NOMO-1 treated with dmso at 0.1 percent for 144 hours (cell line): ENCODE measurements around the gene ANXA6.

Source experiments
- DNase-seq: peaks from one replicate; lab custom pipeline; 2025; ENCODE audit not compliant: unreplicated experiment; lab: John Stamatoyannopoulos, UW

The ANXA6 gene

DNA sequence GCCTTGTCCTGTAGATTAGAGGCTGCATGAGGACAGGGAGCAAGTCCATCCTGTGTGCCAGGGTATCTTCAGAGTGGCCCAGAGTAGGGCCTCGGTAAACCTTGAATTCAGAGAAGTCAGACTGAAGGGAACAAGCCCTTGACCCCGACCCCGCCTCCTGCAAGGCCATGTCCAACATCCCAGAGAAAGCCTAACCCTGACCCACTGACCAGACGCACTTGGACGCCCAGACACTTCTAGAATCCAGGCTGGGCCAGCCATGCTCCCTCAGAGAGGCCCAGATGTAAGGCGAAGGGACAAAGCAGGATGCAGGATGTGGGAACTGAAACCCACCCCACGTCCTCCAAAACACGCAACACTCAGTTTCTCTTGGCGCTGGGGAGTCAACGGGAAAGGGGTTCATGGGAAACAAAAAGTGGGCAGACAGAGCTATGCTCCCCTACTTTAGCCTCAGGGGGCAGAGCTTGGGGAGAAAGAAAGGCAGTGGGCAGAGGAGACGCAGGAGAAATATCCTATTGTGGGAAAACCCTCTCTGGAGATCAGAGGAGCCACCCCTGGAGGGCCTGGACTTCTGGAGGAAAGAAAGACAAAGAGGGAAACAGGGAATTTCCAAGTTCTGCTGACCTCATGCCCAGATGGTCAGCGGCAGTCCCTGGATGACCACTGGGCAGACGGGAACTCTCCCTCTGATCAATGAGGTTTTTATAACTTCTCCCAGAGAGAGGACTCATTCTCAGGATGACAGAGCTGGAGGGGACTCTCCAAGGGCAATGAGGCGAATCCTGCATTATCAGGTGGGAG lies 89.7 kb downstream of the ANXA6 start:
- DNase-seq, result no peak

DNA sequence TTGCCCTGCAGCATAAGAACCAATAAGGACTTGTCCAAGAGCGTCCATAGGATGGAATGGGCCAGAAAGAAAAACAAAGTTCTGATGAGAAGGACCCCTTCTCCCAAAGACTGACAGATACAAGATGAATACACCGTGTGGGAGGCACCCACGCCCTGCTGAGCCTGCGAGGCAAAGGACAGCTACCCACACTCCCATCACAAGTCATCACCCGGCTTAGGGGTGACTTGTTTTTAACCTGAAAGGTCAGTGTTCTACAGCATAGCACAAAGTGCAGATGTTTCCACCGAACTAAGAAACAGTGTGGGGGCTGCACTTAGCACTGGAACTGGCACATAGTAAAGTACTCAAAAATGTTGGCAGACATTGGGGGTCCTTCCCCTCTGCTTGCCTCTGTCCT lies 90.7 kb downstream of the ANXA6 start:
- no peak for DNase-seq

DNA sequence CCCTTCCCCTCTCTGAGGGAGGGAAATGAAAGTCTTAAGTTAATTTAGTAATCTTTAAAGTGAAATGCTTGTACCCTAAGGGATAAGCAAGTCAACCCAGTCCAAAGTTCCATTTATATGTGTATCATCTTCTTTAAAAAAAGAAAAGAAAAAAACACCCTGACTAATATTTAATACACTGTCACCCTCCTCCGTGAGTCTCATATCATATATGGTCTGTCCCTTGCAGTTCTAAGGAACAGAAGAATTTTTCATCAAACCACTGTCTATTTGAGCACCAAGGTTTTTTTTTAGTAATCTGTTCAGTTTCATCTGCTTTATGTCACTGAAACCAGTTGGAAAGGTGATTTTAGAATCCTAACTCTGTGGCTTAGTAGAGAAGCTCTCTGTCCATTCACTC lies 92.0 kb downstream of the ANXA6 start:
- no peak for DNase-seq

DNA sequence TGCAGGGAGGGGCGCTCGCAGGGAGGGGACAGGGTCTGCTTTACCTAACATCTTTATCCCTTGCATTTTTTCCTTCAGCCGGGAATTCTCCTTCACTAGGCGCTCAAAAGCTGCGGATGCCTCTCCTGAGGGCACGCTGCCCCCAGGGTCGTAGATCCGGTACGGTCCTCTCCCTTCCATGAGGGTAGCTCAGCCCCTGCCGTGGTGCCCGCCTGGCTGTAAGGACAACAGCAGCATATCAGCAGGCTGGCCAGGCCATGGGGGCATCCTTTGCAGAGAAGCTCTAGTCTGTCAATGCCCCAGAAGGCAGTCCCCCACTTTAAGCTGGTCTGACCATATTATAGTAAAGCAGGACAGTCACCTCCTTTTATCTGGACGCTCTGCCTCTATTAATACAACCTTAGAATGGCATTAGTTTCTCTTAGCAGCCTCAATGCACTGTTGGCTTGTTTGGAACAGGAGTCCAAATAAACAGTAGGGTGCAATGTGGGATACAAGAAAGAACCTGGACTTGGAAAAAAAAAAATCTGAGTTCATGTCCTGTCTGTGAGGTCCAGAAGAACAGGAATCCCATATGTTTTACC lies 92.6 kb downstream of the ANXA6 start:
- DNase-seq, result no peak

DNA sequence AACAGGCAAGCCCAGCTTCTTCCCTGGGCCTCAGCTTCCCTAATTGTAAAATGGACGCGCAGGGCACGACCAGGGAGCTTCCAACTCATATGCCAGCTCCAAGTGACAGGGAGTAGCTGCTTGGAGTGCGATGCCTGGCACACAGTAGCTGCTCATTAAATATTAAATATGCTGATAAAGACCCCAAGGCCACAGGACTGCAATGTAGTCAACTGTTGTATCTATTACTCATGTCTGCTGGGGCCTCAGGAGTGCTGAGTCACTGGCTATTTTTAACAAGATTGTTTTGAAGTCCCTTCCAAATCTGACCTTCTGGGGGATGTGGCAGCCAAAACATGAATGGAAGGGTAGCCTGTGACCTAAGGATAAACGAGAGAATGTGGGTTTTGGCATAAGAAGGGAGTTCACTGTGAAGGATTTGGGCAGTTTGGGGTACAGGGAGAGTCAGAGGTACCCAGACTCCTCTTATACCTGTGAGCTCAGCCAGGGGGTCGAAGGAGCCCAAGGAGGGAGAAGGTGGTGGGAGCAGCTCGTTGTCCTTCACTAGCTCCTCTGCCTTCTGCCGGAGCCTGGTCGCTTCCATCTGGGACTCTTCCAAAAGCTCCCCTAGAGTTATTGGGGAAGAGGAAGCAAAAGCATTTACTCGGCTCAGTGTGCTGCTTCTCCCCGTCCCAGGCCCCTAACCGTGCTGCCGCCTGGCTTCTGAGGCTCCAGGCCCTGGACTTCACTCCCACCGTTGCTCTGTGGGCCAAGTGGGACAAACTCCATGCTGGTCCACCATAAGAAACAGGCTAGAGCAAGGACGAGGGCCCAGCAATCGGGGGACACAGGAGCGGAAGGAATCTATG lies 94.2 kb downstream of the ANXA6 start:
- peak; percentile 46 for DNase-seq

DNA sequence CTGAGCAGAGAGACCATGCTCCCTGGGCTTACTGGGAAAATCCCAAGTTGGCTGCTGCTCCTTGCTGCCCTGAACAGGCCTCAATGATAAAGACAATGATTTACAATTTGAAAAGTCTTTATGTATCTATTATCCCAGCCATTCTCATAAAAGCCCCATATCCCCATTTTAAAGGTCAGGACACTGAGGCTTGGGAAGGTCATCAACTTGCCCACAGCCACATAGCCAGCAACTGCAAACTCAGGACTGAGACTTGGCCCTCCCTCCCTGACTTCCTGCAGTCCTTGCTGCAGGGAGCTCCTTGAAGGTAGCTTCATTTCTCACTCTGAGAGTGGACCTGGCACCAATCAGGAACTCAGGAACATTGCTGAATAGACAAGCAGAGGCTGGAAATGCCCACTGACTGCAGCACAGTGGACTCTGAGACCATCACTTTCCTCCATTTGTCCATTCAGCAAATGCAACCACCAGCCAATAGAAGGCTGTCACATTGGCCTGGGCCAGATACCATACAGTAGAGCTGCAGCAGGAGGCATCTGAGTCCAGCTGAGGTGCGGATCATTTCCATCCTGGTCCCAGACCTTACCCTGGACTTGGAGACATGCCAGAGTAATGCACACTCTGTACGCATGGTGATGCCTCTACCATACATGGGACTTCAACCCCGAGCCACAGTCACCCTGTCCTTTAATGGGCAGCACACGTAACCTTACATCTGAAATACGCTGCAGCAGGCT lies 95.0 kb downstream of the ANXA6 start:
- no peak for DNase-seq

DNA sequence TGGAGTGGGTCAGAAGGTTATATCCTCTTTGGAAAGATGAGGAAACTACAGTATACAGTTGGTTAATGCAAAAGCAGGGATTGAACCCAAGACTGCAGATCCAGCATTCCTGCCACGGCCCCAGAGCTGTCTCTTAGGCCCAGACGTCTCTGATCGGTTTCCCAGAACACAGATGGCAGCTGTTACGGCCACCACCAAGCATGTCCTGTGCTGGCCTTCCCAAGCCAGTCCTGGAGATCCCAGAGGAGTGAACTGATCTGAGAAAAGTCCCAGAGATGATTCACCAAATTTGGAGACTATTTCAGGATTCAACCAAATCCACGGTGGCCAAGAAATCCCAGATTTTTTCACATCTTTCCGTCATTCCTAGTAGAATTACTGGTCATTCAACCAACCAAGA lies 96.8 kb downstream of the ANXA6 start:
- DNase-seq, result no peak

DNA sequence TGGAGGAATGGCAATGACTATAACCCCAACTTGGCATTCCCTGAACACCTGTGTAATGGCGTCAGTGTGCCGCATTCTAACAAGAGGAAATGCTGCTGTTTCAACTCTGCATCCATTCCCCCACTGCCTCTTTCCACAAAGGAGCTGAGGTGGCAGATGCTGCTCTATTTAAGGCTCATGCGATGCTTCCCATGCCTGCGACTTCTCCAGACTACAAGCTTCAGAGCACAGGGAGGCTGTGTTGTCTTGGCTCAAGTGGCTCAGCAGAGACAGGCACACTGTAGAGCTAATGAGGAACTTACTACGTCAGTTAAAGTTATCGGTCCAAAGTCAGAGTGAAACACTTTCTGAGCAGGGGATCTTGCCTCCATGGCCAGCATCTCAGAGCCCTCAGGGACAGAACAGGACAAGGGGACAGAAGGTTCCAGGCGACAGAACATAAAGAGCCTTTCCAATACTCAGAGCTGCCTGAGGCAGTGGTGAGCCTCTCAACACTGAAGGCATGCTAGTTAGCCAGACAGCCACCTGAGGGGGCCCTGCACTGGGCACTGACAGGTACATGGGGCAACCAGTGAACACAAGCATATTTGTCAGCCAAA lies 98.6 kb downstream of the ANXA6 start:
- DNase-seq, result peak; percentile 12

DNA sequence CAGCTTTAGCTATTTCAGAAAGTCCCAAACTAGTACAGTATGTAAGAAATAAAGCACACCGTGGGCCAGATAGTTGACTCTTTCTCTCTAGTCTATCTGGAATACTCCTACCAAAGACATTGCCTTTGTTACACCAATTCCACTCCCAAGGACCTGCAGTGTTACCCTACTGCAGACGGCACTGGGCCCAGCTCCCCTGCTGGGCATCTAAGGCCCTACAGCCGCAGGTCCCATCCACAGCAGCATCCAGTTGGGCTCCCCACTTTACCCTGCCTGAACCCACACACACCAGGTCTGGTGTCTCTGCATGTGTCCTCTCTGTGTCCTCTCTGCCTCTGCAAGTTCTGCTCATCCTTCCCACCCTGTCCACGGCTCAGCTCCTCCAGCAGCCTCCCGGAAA lies 99.3 kb downstream of the ANXA6 start:
- no peak for DNase-seq

DNA sequence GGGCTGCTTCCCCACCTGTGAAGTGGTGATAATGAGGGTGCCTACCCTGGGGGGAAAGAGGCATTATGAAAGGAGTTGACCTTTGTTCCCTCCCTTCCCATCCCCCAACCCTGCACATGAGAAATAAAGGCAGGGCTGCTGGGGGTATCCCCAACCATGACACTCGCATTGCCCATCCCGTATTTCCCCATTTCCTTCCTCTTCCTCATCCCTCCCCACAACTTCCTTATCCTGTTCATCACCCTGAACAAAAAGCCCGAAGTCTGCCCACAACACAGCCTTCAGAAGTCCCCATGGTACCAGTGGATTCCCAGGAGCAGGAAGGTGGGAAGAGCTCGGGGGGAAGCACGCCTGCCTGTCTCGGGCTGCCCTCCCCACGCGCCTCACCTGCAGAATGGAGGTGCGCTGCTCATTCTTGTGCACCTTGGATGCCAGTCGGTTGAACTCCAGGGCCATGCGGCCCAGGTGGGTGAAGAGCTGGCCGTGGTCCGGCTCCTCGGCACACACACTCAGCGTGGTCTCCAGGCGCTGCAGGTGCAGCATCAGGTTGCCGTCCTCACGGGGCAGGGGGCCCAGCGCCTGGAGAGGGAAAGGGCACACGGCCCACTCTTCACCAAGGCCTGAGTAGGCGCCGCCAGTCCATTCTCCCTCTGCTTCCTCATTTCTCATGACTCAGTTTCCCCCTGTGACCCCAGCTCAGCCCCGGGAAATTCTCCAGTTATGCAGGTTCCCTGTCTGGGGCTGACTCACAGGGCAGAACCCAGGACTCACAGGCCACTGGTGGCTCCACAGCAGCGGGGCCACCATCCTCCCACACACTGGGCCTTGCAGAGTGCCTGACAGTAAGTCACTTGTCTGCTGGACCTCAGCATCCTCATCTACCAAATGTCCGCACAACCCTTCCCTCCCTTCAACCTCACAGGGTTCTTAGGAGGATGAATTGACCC lies 100.9 kb downstream of the ANXA6 start:
- no peak for DNase-seq

DNA sequence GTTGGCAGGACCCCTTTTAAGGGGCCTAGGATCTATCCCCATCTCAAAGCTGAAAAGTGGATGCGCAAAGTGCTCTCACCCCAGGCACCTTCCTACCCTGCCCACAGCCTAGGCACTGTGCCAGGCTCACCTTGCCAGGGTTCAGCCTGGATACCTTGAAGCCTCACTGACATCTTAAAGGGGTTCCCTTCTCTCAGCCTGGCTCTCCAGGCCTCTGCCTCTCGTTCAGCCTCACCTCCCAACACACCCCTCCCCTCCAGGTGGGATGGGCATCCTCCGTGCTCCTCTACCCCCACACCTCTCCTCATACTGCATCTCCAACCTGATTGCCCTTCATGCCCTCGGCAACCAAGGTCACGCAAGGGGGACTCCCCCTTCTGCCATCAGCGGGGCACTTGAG lies 102.2 kb downstream of the ANXA6 start:
- DNase-seq, result no peak

DNA sequence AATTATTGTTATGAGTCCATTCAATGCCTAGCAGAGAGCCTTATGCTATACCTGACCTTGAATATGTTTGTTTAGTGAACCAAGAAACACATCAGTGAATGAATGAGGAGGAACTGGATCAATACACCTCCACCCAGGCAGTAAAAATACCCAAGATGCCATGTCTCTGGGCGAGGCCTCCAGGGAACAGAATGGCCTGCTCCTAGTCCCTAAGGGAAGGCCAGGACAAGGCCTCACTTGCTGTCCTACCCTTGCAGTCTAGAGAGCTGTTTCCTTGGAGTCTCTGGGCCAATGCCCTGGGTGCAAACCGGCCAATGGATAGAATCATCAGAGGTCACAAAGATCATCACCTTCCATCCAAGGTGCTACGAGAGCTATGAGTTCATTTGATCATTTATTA lies 102.9 kb downstream of the ANXA6 start:
- DNase-seq, result no peak

DNA sequence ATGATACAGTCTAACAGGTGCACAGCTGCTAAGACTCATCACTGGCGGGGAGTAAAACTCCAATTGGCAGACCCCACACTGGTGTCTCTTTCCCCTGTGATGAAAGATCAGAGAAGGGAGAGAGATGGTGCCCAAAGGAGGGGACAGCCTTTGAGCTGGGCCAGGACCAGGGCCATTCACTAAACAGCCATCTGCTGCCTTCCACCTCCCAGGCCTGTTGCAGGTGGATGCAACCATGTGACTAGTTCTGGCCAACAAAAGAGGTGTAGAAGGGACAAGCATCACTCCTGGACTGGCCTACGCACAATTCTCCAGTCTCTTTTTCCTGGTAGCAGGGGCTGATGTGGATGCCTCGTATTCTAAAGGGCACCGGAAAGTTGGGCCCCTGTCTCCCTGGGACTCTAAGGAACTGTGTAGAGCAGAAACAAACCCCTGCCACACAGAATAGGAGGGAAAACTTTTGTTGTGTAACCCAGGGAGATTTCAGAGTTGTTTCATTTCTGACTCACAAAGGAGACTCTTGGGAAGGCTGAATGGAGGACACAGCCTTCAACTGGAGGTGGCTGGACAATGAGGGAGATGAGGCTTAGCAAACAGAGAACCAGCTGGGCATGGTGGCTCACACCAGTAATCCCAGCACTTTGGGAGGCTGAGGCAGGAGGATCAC lies 103.7 kb downstream of the ANXA6 start:
- no peak for DNase-seq

DNA sequence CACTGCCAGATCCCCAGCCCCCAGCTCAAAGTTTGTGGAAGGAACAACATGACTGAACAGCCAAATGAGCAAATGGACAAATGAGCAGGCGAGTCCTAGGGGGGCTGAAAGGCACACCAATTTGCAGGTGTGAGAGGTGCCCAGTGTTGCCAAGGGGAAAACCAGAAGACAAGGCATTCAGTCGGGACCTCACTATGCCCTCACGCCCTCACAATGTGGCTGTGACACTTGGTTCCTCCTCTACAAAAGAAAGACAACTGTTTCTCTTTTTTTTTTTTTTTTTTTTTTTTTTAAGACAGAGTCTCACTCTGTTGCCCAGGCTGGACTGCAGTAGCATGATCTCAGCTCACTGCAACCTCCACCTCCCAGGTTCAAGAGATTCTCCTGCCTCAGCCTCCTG lies 104.7 kb downstream of the ANXA6 start:
- DNase-seq, result no peak

DNA sequence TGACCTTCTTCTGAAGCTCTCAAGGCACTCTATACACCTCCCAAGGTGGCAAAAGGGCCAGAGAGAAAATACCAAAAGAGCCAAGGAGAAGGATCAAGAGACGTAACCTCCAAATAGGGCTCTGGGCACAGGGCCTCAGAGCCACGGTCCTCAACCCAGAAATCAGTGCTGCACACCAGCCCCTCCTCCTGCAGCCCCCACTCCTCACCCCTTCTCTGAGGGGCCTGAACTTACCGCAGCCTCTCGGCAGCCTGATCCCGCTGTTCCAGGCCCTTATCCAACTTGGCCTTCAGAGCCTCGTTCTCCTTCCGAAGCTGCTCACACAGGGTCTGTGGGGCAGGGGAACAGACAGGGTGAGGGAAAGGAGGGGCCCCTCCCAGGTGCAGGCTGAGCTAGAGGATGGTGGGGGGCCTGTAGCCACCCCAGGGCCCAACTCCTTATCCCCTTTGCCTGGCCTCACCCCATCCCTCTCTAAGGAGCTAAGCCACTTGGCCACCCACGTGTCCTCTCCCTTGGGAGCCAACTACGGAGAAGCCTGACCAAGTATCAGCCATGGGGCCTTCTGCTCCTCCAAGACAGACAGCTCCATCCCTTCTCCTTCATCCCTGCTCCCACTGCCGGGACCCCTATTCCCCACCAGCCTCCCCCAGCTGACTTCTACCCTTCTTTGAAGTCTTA lies 105.5 kb downstream of the ANXA6 start:
- no peak for DNase-seq

DNA sequence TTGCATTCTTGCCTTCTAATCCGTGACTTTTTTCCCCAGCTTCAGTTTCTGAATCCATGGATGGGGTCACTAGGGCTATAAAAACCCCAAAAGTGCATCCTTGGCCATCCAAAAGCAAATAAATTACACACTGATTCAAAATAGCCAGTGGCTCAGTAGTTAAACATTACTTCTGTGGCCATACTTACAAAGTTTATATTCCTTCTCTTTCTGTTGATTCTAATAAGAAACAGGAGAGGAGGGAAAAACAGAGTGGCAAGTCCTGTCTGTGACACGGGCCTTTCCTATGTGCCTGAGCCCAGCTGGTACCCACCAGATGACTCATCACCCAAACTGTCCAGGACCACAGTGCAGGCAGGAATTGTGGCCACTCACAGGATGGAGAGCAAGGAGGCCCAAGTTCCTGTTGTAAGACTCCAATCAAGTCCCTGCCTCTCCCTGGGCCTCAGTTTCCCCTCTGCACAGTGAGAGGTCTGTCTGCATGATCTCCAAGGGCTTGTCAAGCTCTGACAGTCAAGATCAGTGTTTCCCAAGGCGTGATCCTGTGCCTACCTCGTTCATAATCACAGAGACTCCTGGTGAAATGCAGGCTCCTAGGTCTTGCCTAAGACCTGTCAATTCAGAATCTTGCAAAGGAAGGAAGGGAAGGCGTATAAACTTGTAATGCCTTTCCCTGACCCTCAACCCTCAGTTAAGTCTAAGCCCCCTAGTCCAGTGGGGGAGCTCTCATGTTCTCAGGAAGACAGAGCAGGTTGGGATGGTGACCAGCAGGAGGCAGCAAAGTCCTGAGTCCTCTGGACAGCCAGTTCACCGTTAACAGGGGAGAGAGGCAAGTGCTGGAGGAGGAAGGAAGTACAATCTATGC lies 106.3 kb downstream of the ANXA6 start:
- peak; percentile 88 for DNase-seq
